Mesenteric fat pad (tissue), 1 donor: ENCODE measurements around the gene PIK3C2B. TPM values are rescaled to one million over a fixed set of nuclear protein-coding genes. Genes with fewer than 3 reads are reported as not detected.

Source experiments
- DNase-seq: peaks from one replicate; pipeline ENCODE4 v3.0.0-alpha.2; 2020; ENCODE audit warnings: low spot score
- total RNA-seq: library from RNA; stranded (reverse); fragmentation: NEBNext Ultra II Directional; extraction: Animal tissue kit (Norgen Biotek cat#: 25700); gene quantifications from one replicate; pipeline ENCODE4 v1.2.1, GENCODE V29; 2021
- donor health status: DM: yes; HTN: yes; CAD: no.

PIK3C2B gene
- total RNA-seq, 1 donor from 2014 or later: 47.1 TPM

GRCh38 chr1:204461331-204462228 is 33.0 kb downstream of the PIK3C2B start:
- no peak for DNase-seq

- no peak for DNase-seq
Measured at GRCh38 chr1:204460346-204460745, 34.3 kb downstream of the PIK3C2B start.

GRCh38 chr1:204459706-204460105 is 34.9 kb downstream of the PIK3C2B start:
- DNase-seq: no peak

GRCh38 chr1:204457666-204458065 is 36.9 kb downstream of the PIK3C2B start:
- no peak for DNase-seq

GRCh38 chr1:204456826-204457442 is 37.7 kb downstream of the PIK3C2B start:
- DNase-seq: no peak

- no peak for DNase-seq
Measured at GRCh38 chr1:204455831-204456145, 38.8 kb downstream of the PIK3C2B start.

GRCh38 chr1:204455063-204455830 is 39.4 kb downstream of the PIK3C2B start:
- DNase-seq: no peak

GRCh38 chr1:204454476-204454875 is 40.1 kb downstream of the PIK3C2B start:
- no peak for DNase-seq

GRCh38 chr1:204453141-204453772 is 41.3 kb downstream of the PIK3C2B start:
- DNase-seq: no peak

GRCh38 chr1:204451352-204452124 is 43.1 kb downstream of the PIK3C2B start:
- DNase-seq: no peak

GRCh38 chr1:204450461-204451257 is 43.9 kb downstream of the PIK3C2B start:
- no peak for DNase-seq

- DNase-seq: no peak
Measured at GRCh38 chr1:204449678-204450280, 44.8 kb downstream of the PIK3C2B start.

GRCh38 chr1:204448991-204449677 is 45.5 kb downstream of the PIK3C2B start:
- DNase-seq: no peak

- DNase-seq: no peak
Measured at GRCh38 chr1:204448344-204448964, 46.2 kb downstream of the PIK3C2B start.

- no peak for DNase-seq
Measured at GRCh38 chr1:204447736-204448135, 46.9 kb downstream of the PIK3C2B start.

- DNase-seq: no peak
Measured at GRCh38 chr1:204447190-204447589, 47.4 kb downstream of the PIK3C2B start.

GRCh38 chr1:204446413-204447111 is 48.0 kb downstream of the PIK3C2B start:
- DNase-seq: no peak
